Endothelial cell (in vitro differentiated cells): Measurements from ENCODE around the gene ITGB7. TPM values are rescaled to one million over a fixed set of nuclear protein-coding genes. Genes with fewer than 3 reads are reported as not detected.
A peak's percentile ranks its signal among the peaks of the same experiment; 100 is the strongest.

Experiments
- DNase-seq: peaks from one replicate; pipeline ENCODE4 v3.0.0; 2021; ENCODE audit warnings: low spot score
- H3K27ac Mint-ChIP-seq: one replicate; pipeline ENCODE4 v1.8.0; 2021; ENCODE audit warnings: mixed read lengths, inconsistent platforms; ENCODE audit not compliant: unreplicated experiment
- H3K27me3 Mint-ChIP-seq: one replicate; pipeline ENCODE4 v1.8.0; 2021; ENCODE audit warnings: mild to moderate bottlenecking, moderate library complexity, mixed read lengths, inconsistent platforms; ENCODE audit not compliant: unreplicated experiment
- H3K36me3 Mint-ChIP-seq: one replicate; pipeline ENCODE4 v1.8.0; 2021; ENCODE audit warnings: mild to moderate bottlenecking, low read depth, mixed read lengths, inconsistent platforms; ENCODE audit not compliant: unreplicated experiment
- H3K4me1 Mint-ChIP-seq: one replicate; pipeline ENCODE4 v1.8.0; 2021; ENCODE audit warnings: mild to moderate bottlenecking, mixed read lengths, inconsistent platforms; ENCODE audit not compliant: unreplicated experiment
- H3K4me3 Mint-ChIP-seq: one replicate; pipeline ENCODE4 v1.8.0; 2021; ENCODE audit warnings: mild to moderate bottlenecking, mixed read lengths, inconsistent platforms; ENCODE audit not compliant: unreplicated experiment
- H3K9me3 Mint-ChIP-seq: one replicate; pipeline ENCODE4 v1.8.0; 2021; ENCODE audit warnings: mixed read lengths, inconsistent platforms; ENCODE audit not compliant: unreplicated experiment
- CTCF ChIP-seq: fragments of 200-600 bp; sonication (generic); IDR thresholded peaks from one replicate; pipeline ENCODE4 v1.5.0; 2021; ENCODE audit warnings: antibody characterized with exemption; ENCODE audit not compliant: unreplicated experiment
- total RNA-seq: library from RNA; stranded (reverse); fragmentation: NEBNext Ultra II Directional; extraction: Animal tissue kit (Norgen Biotek cat#: 25700); gene quantifications from one replicate; pipeline ENCODE4 v1.2.1, GENCODE V29; 2021; ENCODE audit not compliant: unreplicated experiment

The ITGB7 gene
- total RNA-seq, 1 donor from 2014 or later, result 0.56 TPM

- H3K27ac Mint-ChIP-seq, result peak overlapping the region; percentile 27
- H3K9me3 Mint-ChIP-seq, result no peaks in the 10 kb centered on the region
- peaks cover 4% of the 10 kb centered on the region for H3K36me3 Mint-ChIP-seq
- peaks cover 10% of the 10 kb centered on the region for H3K27me3 Mint-ChIP-seq
- no peak for TF ChIP-seq CTCF
- peak; percentile 69 for DNase-seq
- H3K4me3 Mint-ChIP-seq, result peak overlapping the region; percentile 91
- peaks cover 68% of the 10 kb centered on the region for H3K4me1 Mint-ChIP-seq
Measured at GRCh38 chr12:53221203-53222080, 14.4 kb upstream of the ITGB7 start.

- no peak for TF ChIP-seq CTCF
- peak; percentile 86 for DNase-seq
- peak overlapping the region; percentile 91 for H3K4me3 Mint-ChIP-seq
- peak overlapping the region; percentile 52 for H3K27ac Mint-ChIP-seq
- H3K27me3 Mint-ChIP-seq, result peaks cover 12% of the 10 kb centered on the region
- peaks cover 75% of the 10 kb centered on the region for H3K4me1 Mint-ChIP-seq
- H3K36me3 Mint-ChIP-seq, result peaks cover 4% of the 10 kb centered on the region
- no peaks in the 10 kb centered on the region for H3K9me3 Mint-ChIP-seq
Measured at GRCh38 chr12:53220694-53221202, 13.7 kb upstream of the ITGB7 start.

GRCh38 chr12:53219956-53220693, 13.1 kb upstream of the ITGB7 start:
- peak overlapping the region; percentile 52 for H3K27ac Mint-ChIP-seq
- H3K9me3 Mint-ChIP-seq, result no peaks in the 10 kb centered on the region
- no peak for TF ChIP-seq CTCF
- no peak for DNase-seq
- H3K4me1 Mint-ChIP-seq, result peaks cover 77% of the 10 kb centered on the region
- H3K36me3 Mint-ChIP-seq, result peaks cover 4% of the 10 kb centered on the region
- H3K4me3 Mint-ChIP-seq, result peak overlapping the region; percentile 91
- H3K27me3 Mint-ChIP-seq, result peaks cover 15% of the 10 kb centered on the region

GRCh38 chr12:53219292-53219955, 12.4 kb upstream of the ITGB7 start:
- H3K9me3 Mint-ChIP-seq, result no peaks in the 10 kb centered on the region
- peaks cover 14% of the 10 kb centered on the region for H3K27me3 Mint-ChIP-seq
- DNase-seq, result no peak
- peaks cover 77% of the 10 kb centered on the region for H3K4me1 Mint-ChIP-seq
- H3K27ac Mint-ChIP-seq, result no peak overlapping the region
- TF ChIP-seq CTCF, result no peak
- H3K36me3 Mint-ChIP-seq, result peaks cover 4% of the 10 kb centered on the region
- H3K4me3 Mint-ChIP-seq, result peak overlapping the region; percentile 90
